GM19452 (cell line): ENCODE results near the gene PDGFC.

ENCODE experiments used
- ATAC-seq: cut with Tn5 transposase; IDR thresholded peaks from one replicate; pipeline ENCODE4 v1.9.1; 2021; ENCODE audit not compliant: unreplicated experiment

Gene PDGFC

GRCh38 chr4:156788782-156789181 lies 182.8 kb downstream of the PDGFC start:
- no peak for ATAC-seq

DNA sequence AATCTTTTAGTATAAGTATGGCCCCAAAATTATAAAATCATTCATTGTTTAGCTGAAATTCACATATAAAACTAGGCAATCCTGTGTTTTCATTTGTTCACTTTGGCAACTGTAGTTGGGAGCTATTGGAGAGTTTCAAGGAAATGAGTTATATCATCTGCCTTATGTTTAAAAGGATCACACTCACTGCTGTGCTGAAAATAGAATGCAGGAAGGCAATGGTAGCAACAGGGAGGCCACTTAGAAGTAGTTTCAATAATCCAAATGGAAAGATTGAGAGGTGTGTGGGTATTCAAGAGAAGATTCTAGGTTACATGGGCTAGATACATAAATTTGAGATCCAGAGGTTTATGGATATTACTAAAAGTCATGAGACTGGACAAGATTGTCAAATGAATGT lies 184.9 kb downstream of the PDGFC start:
- no peak for ATAC-seq

- no peak for ATAC-seq
Measured at GRCh38 chr4:156784970-156785369, 186.6 kb downstream of the PDGFC start.

GRCh38 chr4:156783966-156784365 lies 187.6 kb downstream of the PDGFC start:
- no peak for ATAC-seq

- ATAC-seq: no peak
Measured at GRCh38 chr4:156782491-156782890, 189.1 kb downstream of the PDGFC start.

DNA sequence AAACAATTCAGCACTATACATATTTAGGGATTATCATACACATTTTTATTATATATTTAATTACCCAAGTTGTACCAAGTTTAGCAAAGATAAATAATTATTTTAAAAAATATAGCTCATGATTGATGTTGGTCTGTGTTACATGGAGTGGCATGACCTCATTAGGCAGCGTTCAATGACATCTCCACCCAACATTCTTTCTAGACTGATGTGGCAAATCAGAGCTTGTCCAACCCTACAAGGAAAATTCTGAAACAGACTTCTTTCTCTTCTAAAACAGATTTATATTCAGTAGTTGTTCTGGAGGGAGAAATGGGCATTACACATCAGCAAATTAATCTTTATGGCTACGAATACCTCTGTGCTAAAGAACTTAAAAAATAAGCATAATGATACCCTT lies 189.7 kb downstream of the PDGFC start:
- ATAC-seq: no peak

- no peak for ATAC-seq
Measured at GRCh38 chr4:156779774-156780173, 191.8 kb downstream of the PDGFC start.

GRCh38 chr4:156779042-156779441 lies 192.6 kb downstream of the PDGFC start:
- ATAC-seq: no peak

DNA sequence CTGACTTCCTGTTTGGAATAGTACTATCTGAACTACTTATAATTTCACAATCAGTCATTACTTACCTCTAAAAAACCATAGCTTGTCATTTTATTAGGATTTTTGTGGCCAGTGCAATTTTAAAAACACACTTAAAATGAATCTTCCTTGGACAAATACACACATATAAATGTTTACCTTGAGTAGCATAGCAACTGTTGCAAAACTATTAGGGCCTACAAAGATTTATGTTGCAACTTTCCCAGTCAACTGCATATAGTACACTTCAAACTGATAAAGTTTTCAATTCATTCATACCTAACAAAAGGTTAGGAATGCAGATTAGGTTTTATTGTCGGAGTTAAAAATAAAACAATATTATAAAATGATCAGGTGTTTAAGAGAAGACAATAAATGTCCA lies 193.0 kb downstream of the PDGFC start:
- ATAC-seq: no peak

GRCh38 chr4:156778093-156778492 lies 193.5 kb downstream of the PDGFC start:
- no peak for ATAC-seq

DNA sequence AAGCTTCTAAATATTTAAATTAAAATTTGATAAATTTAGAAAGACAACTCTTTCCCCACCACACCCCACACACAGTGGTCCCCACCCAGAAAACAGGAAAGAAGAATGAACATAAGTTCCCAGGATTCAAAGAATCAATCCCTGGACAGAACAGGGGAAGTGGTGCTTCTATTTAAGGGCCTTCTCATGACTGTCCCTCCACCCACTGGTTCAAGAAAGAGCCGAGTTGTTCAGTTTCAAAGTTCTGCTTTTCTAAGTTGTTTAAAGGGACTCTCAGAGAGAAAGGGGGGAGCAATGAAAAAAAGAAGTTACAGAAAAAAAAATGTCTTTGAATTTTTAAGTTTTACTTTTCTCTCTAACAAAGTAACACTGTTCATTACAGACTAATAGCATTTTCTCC lies 195.8 kb downstream of the PDGFC start:
- ATAC-seq: no peak

DNA sequence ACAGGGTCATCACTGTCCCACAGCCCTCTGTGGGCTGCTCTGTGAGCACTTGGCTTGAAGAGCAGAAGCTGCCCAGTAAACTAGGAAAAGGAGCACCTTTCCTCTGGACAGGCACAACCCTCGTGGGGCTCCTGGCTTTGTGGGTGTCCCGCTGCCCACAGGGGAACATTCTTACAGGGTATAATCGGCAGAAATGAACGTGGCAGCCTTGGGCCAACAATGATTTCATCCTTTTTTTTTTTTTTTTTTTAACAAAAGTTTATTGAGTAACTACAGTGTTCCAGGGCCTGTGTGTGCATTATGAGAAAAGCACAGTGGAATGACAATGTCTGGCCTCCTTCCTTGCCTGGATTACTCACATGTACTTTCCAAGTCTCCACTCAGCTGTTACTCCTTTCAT lies 197.2 kb downstream of the PDGFC start:
- no peak for ATAC-seq

DNA sequence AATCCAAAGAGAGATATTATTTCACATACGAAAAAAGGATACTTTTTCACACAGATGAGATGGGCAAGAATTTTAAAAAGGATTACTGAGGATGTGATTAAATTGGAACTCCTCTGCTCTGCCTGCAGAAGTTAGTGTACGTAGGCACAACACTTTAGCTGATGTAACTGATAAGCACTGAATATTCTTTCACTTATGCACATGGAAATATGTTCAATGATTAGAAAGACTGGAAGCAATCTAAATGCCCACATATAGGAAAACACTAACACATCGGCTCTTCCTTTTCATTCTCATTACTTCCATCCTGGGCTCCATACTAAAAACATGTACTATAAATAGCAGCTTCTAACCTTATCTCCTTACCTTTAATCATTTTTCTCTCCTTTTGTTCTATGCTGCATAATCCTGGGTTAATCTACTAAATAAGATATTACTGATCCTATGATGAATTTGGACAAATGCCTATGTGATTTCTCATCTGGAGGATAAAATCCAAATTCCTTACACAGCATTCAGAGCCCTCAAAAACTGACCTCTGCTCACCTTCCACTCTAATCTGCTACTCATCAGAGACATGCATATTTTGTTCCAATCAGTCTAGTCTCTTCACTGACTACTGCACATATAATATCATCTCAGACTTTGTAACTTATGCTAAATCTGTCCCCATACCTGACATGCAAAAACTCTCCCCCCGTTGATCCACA lies 197.8 kb downstream of the PDGFC start:
- no peak for ATAC-seq

DNA sequence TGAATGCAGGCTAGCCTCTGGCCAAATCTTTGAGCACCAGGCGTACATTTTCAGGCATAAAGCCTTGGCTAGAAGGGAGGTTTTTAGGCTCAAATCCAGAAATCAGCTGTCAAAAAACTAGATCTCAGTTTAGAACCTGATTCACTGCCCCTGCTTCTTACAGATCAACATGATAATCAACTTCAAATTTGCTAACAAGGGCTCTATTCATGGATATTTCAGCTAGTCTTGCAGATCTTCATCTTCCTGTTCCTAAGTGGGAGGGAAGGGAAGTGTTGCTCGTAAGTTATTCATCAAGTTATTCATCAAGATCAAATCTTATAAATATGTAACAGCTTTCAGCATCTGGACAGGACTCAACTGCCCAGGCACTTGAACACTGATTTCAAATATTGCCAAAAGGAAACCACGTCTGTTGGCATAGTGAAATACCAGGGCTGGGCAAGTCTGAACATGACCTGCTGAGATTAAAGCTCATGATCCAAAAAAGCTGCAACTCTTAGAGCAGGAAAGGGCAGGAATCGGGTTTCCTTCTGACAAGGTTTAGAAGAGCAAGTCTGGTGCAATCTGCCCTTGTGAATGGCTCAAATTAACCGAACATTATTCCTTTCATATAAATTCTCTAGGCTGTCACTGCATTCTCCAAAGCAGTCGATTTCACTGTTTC lies 200.3 kb downstream of the PDGFC start:
- no peak for ATAC-seq

DNA sequence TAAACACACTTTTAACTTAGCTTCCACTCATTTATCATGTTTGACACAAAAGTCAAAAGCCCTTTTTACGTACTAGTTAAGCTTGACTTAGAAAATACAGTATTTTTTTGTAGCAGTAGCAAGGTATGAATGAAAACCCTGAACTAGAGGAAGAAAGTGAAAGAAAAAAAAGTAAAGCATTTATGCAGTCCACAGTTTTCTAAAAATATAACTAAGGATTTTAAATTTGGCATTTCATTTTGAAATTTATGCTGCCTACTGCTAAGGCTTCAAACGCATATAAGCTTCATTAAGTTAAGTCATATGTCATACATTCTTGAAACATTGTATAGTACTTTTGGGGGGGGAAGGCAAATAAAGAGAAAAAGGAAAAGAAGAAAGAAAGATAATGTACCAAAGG lies 201.5 kb downstream of the PDGFC start:
- no peak for ATAC-seq

DNA sequence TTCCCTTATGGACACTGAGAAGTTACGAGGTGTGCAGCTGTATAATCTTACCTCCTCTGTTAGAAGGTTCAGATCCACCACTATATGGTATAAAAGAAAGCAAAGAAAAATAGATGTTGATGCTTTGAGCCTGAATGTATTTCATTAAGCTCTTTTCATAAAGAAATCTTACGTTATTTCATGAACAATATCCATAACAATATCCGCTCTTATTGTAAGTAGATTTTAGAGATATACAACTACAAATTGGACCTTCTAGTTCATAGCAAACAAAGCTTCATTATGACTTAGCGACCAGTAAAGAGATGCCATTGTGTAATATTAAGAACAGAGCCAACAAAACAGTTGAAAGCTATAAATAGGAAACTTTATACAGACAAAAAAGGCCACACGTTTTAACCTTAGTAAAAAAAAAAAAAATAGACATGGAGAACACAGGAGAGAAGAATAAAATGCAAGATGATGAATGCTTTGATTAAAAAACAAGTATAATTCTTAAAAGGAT lies 203.6 kb downstream of the PDGFC start:
- ATAC-seq: no peak

- no peak for ATAC-seq
Measured at GRCh38 chr4:156766846-156767245, 204.8 kb downstream of the PDGFC start.

- no peak for ATAC-seq
Measured at GRCh38 chr4:156765277-156765676, 206.3 kb downstream of the PDGFC start.

GRCh38 chr4:156764846-156765245 lies 206.8 kb downstream of the PDGFC start:
- ATAC-seq: no peak

DNA sequence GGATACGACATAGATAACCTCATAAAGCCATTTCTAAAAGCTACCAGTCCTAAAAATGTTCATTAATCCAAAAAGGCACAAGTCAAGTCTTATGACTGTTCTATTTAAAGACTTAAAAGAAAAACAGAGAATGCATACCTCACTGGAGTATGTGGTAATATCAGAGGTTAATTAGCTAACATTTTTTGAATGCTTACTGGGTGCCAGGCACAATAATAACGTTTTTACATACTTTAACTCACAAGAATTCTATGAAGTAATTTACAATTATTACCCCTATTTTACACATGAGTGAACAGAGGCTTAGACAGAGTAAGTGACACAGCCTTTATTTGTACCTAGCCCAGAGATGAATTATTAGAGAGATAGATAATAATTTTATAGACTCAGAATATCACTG lies 207.5 kb downstream of the PDGFC start:
- ATAC-seq: no peak

DNA sequence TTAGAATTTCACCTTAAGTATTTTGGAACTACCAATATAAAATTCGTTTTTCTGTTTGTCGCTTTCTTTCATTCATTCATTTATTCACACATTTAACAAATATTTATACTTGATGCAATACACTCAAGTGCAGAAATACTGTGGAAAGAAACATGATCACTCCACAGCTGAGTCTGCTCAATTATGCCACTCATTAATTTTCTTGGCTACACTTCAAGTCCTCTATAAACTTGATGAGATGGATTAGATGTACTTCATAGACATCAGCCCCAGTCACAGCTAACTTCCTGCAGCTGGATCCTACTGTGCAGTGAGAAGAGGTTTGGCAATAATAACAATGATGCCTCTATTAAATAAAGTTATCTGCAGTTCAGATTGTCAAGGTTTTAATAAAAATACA lies 208.1 kb downstream of the PDGFC start:
- ATAC-seq: no peak

- no peak for ATAC-seq
Measured at GRCh38 chr4:156762851-156763250, 208.7 kb downstream of the PDGFC start.

DNA sequence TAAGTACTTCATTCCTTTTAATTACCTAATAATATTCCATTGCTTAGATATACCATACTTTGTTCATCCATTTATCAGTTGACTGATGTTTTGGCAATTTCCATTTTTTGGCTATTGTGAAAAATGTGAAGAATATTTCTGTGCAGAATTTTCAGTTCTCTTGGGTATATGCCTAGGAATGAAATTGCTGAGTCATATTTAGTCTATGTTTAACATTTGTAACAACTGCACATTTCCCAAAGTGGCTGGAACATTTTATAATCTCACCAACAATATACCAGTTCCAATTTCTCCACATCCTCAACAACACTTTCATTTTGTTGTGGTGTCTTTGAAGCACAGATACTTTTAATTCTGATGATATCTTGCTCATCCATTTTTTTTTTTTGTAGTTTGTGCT lies 215.5 kb downstream of the PDGFC start:
- no peak for ATAC-seq
